Measurements from ENCODE around the gene ATF7IP2. TPM values are rescaled to one million over a fixed set of nuclear protein-coding genes. Genes with fewer than 3 reads are reported as not detected.
"Not testable (repeated sequence)": the region's sequence is repeated elsewhere in the genome, so short reads cannot be mapped to it uniquely, and the experiment has no call there.

The ATF7IP2 gene
- total RNA-seq (10 to 100 TPM; 84.6 to 86.7 TPM), total RNA-seq (60.1 to 91.0 reads per million in 2 donors)

GRCh38 chr16:10385725-10386516, at the start of gene ATF7IP2:
TSS of gene ATF7IP2 (plus strand) at chr16:10386061. CDS start at chr16:10430621, 44,560 bp downstream.
- peaks cover 29% of the 10 kb centered on the region for H3K4me1 Mint-ChIP-seq

GRCh38 chr16:10338426-10338825, 47.4 kb upstream of the ATF7IP2 start:
- peak overlapping the region; percentile 41 for H3K27ac Mint-ChIP-seq
- DNase-seq (no peak), ATAC-seq (no peak)
- no peaks in the 10 kb centered on the region for H3K27me3 Mint-ChIP-seq
- peaks cover 9% of the 10 kb centered on the region for H3K4me1 Mint-ChIP-seq
- peaks cover 6% of the 10 kb centered on the region for H3K9me3 ChIP-seq (ENCODE audit: control insufficient read depth, low read length, poor library complexity, severe bottlenecking)
- no peak overlapping the region for H3K4me3 Mint-ChIP-seq
- peaks cover 9% of the 10 kb centered on the region for H3K36me3 Mint-ChIP-seq (ENCODE audit: low read depth)

More at GRCh38 chr16:10385725-10386516, at the start of gene ATF7IP2:
- Mint-ChIP-seq H3K27ac (peak within 1 kb of the TSS; percentile 98), H3K27me3 (no peaks in the 10 kb centered on the region), H3K36me3 (ENCODE audit: low read depth) (peaks cover 9% of the 10 kb centered on the region), H3K4me3 (peak within 1 kb of the TSS; percentile 98)
- no peaks in the 10 kb centered on the region for H3K9me3 ChIP-seq (ENCODE audit: control insufficient read depth, low read length, poor library complexity, severe bottlenecking)
- peak; percentile 99 for ATAC-seq
- peak; percentile 74 to 81 (median 76) for DNase-seq

DNA sequence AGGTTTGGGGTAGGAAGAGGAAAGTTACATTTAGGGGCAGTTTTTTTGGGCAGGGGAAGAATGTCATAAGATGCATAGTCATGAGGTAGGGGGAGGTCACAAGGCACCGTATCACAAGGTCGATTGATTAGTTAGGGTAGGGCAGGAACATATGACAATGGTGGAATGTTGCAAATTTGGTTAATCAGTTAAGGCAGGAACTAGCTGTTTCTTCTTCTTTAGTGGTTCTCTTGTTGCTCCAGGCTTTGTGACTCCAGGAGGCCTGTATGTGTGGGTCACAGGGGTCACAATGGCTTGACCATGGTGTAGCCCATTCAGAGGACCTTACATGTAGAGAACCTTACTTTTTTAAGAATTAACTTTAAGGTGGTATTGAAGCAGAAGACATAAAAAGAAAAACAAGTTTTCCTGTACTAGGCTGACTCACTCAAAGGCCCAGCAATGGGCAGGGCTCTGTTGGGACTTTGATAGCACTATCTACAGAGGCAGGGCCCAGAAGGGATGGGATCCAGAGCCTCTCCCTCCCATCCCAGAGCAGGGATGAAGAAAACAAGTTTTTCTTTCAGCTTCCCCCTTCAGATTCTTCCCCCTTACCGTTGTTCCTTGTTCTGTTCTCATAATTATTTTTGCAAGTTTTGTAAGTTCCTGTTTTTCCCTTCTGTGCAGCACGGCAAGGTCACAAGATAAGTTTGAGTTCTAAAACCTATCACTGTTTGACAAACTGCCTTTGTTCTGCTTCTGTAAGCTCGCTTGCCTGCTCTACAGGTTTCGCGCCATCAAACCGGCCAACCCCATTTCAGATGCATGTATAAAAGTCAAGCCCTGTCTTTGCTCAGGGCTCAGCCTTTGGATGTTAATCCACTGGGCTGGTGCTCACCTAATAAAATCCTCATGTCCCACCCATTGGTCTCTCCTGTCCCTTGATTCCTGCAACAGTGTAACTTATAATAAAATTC, 45.8 kb upstream of the ATF7IP2 start:
- H3K9me3 ChIP-seq (ENCODE audit: control insufficient read depth, low read length, poor library complexity, severe bottlenecking) = peaks cover 6% of the 10 kb centered on the region
- Mint-ChIP-seq H3K4me3 (no peak overlapping the region), H3K27ac (no peak overlapping the region), H3K27me3 (no peaks in the 10 kb centered on the region), H3K4me1 (peaks cover 2% of the 10 kb centered on the region), H3K36me3 (ENCODE audit: low read depth) (peaks cover 3% of the 10 kb centered on the region)
- DNase-seq = no peak
- no peak for ATAC-seq

- H3K4me1 Mint-ChIP-seq = no peaks in the 10 kb centered on the region
- no peak overlapping the region for H3K27ac Mint-ChIP-seq
- no peaks in the 10 kb centered on the region for H3K27me3 Mint-ChIP-seq
- no peak overlapping the region for H3K4me3 Mint-ChIP-seq
- peaks cover 3% of the 10 kb centered on the region for H3K36me3 Mint-ChIP-seq (ENCODE audit: low read depth)
- no peak for DNase-seq
- peaks cover 6% of the 10 kb centered on the region for H3K9me3 ChIP-seq (ENCODE audit: control insufficient read depth, low read length, poor library complexity, severe bottlenecking)
- ATAC-seq = no peak
These were observed 42.6 kb upstream of the ATF7IP2 start for GRCh38 chr16:10343124-10343760.

DNA sequence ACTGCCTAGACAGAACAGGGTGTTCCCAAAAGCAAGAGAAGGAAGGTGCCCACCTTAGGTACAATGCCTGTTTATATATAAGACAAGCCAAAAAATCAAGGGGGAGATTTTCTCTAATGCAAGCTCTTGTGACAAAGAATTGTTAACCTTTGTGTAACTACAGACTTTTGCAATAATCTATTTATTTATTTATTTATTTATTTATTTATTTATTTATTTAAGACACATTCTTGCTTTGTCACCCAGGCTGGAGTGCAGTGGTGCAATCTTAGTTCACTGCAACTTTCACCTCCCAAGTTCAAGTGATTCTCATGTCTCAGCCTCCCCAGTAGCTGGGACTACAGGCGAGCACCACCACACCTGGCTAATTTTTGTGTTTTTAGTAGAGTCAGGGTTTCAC, 41.2 kb upstream of the ATF7IP2 start:
- not testable (repeated sequence) for H3K27me3 Mint-ChIP-seq; ATAC-seq; H3K4me1 Mint-ChIP-seq; H3K4me3 Mint-ChIP-seq; H3K9me3 ChIP-seq (ENCODE audit: control insufficient read depth, low read length, poor library complexity, severe bottlenecking); H3K27ac Mint-ChIP-seq; DNase-seq; H3K36me3 Mint-ChIP-seq (ENCODE audit: low read depth)

DNA sequence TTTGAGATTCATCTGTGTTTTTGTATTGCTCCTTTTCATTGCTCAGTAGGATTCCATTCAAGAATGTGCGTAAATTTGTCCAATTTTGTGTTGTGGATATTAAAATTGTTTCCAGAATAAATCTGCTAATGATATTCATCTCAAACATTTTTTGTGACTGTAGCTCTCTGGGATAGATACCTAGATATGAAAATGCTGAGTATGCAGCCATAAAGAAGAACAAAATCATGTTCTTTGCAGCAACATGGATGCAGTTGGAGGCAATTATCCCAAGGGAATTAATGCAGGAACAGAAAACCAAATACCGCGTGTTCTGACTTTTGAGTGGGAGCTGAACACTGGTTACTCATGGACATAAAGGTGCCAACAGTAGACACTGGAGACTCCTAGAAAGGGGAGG, 40.2 kb upstream of the ATF7IP2 start:
- DNase-seq = no peak
- H3K4me1 Mint-ChIP-seq = no peaks in the 10 kb centered on the region
- no peaks in the 10 kb centered on the region for H3K27me3 Mint-ChIP-seq
- H3K27ac Mint-ChIP-seq = no peak overlapping the region
- H3K9me3 ChIP-seq (ENCODE audit: control insufficient read depth, low read length, poor library complexity, severe bottlenecking) = peaks cover 6% of the 10 kb centered on the region
- H3K36me3 Mint-ChIP-seq (ENCODE audit: low read depth) = no peaks in the 10 kb centered on the region
- no peak for ATAC-seq
- no peak overlapping the region for H3K4me3 Mint-ChIP-seq

DNA sequence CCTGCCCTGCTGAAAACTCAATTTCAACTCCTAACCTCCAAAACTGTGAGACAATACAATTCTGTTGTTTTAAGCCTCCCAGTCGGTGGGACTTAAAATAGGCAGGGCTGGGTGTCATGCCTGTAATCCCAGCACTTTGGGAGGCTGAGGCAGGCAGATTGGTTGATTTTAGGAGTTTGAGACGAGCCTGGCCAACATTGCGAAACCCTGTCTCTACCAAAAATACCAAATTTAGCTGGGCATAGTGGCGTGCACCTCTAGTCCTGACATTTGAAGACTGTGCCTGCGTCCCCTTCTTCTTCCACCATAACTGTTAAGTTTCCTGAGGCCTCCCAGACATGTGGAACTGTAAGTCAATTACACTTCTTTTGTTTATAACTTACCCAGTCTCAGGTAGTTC, 36.0 kb upstream of the ATF7IP2 start:
- no peaks in the 10 kb centered on the region for H3K9me3 ChIP-seq (ENCODE audit: control insufficient read depth, low read length, poor library complexity, severe bottlenecking)
- Mint-ChIP-seq H3K36me3 (ENCODE audit: low read depth) (no peaks in the 10 kb centered on the region), H3K4me1 (no peaks in the 10 kb centered on the region), H3K27ac (no peak overlapping the region), H3K4me3 (no peak overlapping the region), H3K27me3 (no peaks in the 10 kb centered on the region)
- DNase-seq (no peak), ATAC-seq (no peak)

- no peak overlapping the region for H3K27ac Mint-ChIP-seq
- H3K4me1 Mint-ChIP-seq = no peaks in the 10 kb centered on the region
- H3K4me3 Mint-ChIP-seq = no peak overlapping the region
- no peak for DNase-seq
- H3K36me3 Mint-ChIP-seq (ENCODE audit: low read depth) = no peaks in the 10 kb centered on the region
- H3K9me3 ChIP-seq (ENCODE audit: control insufficient read depth, low read length, poor library complexity, severe bottlenecking) = no peaks in the 10 kb centered on the region
- no peak for ATAC-seq
- no peaks in the 10 kb centered on the region for H3K27me3 Mint-ChIP-seq
These were observed 33.6 kb upstream of the ATF7IP2 start for GRCh38 chr16:10352262-10352661.

- ATAC-seq = no peak
- Mint-ChIP-seq H3K36me3 (ENCODE audit: low read depth) (no peaks in the 10 kb centered on the region), H3K4me3 (no peak overlapping the region), H3K27ac (no peak overlapping the region), H3K27me3 (no peaks in the 10 kb centered on the region), H3K4me1 (no peaks in the 10 kb centered on the region)
- no peak for DNase-seq
- H3K9me3 ChIP-seq (ENCODE audit: control insufficient read depth, low read length, poor library complexity, severe bottlenecking) = no peaks in the 10 kb centered on the region
These were observed 30.3 kb upstream of the ATF7IP2 start for GRCh38 chr16:10355589-10355988.

DNA sequence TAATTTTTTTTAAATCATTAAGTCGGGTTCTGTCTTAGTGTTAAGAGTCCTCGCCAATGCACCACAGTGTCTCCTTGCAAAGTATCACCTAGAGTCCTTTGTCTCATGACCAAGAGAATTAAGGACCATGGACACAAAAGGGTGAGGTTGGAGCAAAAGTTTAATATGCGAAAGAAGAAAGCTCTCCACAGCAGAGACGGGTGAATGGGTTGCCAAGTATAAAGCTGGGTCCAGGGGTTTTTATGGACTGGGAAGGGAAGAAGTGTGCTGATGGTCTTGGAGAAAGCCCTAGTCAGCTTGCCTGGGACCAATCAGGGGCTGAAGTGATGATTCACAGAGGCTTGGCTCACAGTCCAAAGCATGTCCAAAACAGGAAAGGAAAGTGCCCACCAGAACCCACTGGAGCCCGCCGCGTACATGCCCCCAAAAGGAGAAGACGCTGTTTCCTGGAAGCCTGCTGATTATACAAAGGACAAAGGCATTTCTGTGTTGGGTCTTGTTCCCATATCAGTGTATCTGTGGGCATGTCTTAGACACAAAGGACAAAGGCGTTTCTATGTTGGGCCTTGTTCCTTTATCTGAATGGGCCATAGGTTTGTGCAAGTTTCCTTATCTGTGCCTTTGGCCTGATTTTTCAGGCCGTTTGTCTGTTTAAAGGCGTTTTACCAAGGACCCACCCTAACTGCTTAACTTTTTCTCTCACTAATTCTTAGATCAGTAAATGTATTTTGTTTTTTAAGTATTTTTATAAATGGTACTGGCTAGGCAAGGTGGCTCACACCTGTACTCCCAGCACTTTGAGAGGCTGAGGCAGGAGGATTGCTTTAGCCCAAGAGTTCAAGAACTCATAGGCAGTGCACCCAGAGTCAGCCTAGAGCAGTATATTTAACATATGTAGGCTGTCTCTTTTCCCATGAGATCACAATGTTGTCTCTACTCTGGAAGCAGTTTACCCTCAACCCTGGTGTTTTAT, 28.7 kb upstream of the ATF7IP2 start:
- ATAC-seq (no peak), DNase-seq (no peak)
- peaks cover 1% of the 10 kb centered on the region for H3K9me3 ChIP-seq (ENCODE audit: control insufficient read depth, low read length, poor library complexity, severe bottlenecking)
- Mint-ChIP-seq H3K36me3 (ENCODE audit: low read depth) (no peaks in the 10 kb centered on the region), H3K27me3 (no peaks in the 10 kb centered on the region), H3K27ac (no peak overlapping the region), H3K4me3 (no peak overlapping the region), H3K4me1 (peaks cover 3% of the 10 kb centered on the region)

GRCh38 chr16:10361747-10362076, 24.1 kb upstream of the ATF7IP2 start:
- not testable (repeated sequence) for H3K36me3 Mint-ChIP-seq (ENCODE audit: low read depth); H3K27me3 Mint-ChIP-seq; H3K9me3 ChIP-seq (ENCODE audit: control insufficient read depth, low read length, poor library complexity, severe bottlenecking); H3K4me1 Mint-ChIP-seq; ATAC-seq; DNase-seq; H3K4me3 Mint-ChIP-seq
- peak overlapping the region; percentile 24 for H3K27ac Mint-ChIP-seq

- ATAC-seq = peak; percentile 42
These were observed 23.6 kb upstream of the ATF7IP2 start for GRCh38 chr16:10362077-10362863.

More at GRCh38 chr16:10362077-10362863, 23.6 kb upstream of the ATF7IP2 start:
- H3K9me3 ChIP-seq (ENCODE audit: control insufficient read depth, low read length, poor library complexity, severe bottlenecking) = peaks cover 4% of the 10 kb centered on the region
- peak overlapping the region; percentile 24 for H3K27ac Mint-ChIP-seq
- H3K4me1 Mint-ChIP-seq = peaks cover 6% of the 10 kb centered on the region
- peak overlapping the region; percentile 67 for H3K4me3 Mint-ChIP-seq
- DNase-seq = no peak
- no peaks in the 10 kb centered on the region for H3K36me3 Mint-ChIP-seq (ENCODE audit: low read depth)
- H3K27me3 Mint-ChIP-seq = no peaks in the 10 kb centered on the region

All from T-helper 17 cell (primary cell).